Neural crest cell (in vitro differentiated cells): ENCODE data around the gene AP3M1. TPM values are rescaled to one million over a fixed set of nuclear protein-coding genes. Genes with fewer than 3 reads are reported as not detected.
A peak's percentile ranks its signal among the peaks of the same experiment; 100 is the strongest.

ENCODE experiments used
- DNase-seq: peaks from one replicate; pipeline ENCODE4 v3.0.0; 2021; ENCODE audit warnings: low read depth, mixed read lengths, low spot score
- H3K27ac Mint-ChIP-seq: one replicate; pipeline ENCODE4 v1.8.0; 2021; ENCODE audit warnings: mild to moderate bottlenecking, mixed read lengths; ENCODE audit not compliant: unreplicated experiment
- H3K27me3 Mint-ChIP-seq: 2 replicates; pipeline ENCODE4 v1.8.0; 2021; ENCODE audit warnings: low read depth, mild to moderate bottlenecking, mixed read lengths
- H3K36me3 Mint-ChIP-seq: 2 replicates; pipeline ENCODE4 v1.8.0; 2021; ENCODE audit warnings: low read depth, mild to moderate bottlenecking, mixed read lengths
- H3K4me1 Mint-ChIP-seq: 2 replicates; pipeline ENCODE4 v1.8.0; 2021; ENCODE audit warnings: mixed read lengths
- H3K4me3 Mint-ChIP-seq: one replicate; pipeline ENCODE4 v1.8.0; 2021; ENCODE audit warnings: mild to moderate bottlenecking, mixed read lengths
- H3K9me3 Mint-ChIP-seq: 2 replicates; pipeline ENCODE4 v1.8.0; 2021; ENCODE audit warnings: mixed read lengths
- total RNA-seq: library from RNA; stranded (reverse); gene quantifications from 2 replicates; pipeline ENCODE4 v1.2.1, GENCODE V29; 2021
- TF ChIP-seq, protein P1 (sequence below): fragments of 200-600 bp; sonication (generic); conservative IDR thresholded peaks from 2 replicates; pipeline ENCODE4 v1.5.0; 2021; ENCODE audit warnings: antibody characterized with exemption, mild to moderate bottlenecking

The AP3M1 gene
- total RNA-seq, 1 donor from 2014 or later: 69.5 TPM

- peak overlapping the region; percentile 97 for H3K4me3 Mint-ChIP-seq
- H3K27ac Mint-ChIP-seq: peak overlapping the region; percentile 98
- peaks cover 13% of the 10 kb centered on the region for H3K4me1 Mint-ChIP-seq
- H3K9me3 Mint-ChIP-seq: no peaks in the 10 kb centered on the region
- no peaks in the 10 kb centered on the region for H3K36me3 Mint-ChIP-seq
- no peaks in the 10 kb centered on the region for H3K27me3 Mint-ChIP-seq
- TF ChIP-seq, protein P1, sequence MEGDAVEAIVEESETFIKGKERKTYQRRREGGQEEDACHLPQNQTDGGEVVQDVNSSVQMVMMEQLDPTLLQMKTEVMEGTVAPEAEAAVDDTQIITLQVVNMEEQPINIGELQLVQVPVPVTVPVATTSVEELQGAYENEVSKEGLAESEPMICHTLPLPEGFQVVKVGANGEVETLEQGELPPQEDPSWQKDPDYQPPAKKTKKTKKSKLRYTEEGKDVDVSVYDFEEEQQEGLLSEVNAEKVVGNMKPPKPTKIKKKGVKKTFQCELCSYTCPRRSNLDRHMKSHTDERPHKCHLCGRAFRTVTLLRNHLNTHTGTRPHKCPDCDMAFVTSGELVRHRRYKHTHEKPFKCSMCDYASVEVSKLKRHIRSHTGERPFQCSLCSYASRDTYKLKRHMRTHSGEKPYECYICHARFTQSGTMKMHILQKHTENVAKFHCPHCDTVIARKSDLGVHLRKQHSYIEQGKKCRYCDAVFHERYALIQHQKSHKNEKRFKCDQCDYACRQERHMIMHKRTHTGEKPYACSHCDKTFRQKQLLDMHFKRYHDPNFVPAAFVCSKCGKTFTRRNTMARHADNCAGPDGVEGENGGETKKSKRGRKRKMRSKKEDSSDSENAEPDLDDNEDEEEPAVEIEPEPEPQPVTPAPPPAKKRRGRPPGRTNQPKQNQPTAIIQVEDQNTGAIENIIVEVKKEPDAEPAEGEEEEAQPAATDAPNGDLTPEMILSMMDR: no peak
- DNase-seq: no peak
Observed at GRCh38 chr10:74177140-74177677, 26.6 kb upstream of the AP3M1 start.

- Mint-ChIP-seq H3K9me3 (no peaks in the 10 kb centered on the region), H3K27ac (peak overlapping the region; percentile 98), H3K36me3 (no peaks in the 10 kb centered on the region), H3K4me3 (peak overlapping the region; percentile 97), H3K27me3 (no peaks in the 10 kb centered on the region), H3K4me1 (peaks cover 13% of the 10 kb centered on the region)
- TF ChIP-seq, protein P1: no peak
- DNase-seq: peak; percentile 82
Observed at GRCh38 chr10:74176380-74177139, 25.9 kb upstream of the AP3M1 start.

GRCh38 chr10:74175510-74176379 lies 25.1 kb upstream of the AP3M1 start:
- H3K27me3 Mint-ChIP-seq: no peaks in the 10 kb centered on the region
- H3K4me1 Mint-ChIP-seq: peaks cover 13% of the 10 kb centered on the region
- H3K9me3 Mint-ChIP-seq: no peaks in the 10 kb centered on the region
- TF ChIP-seq, protein P1: no peak
- DNase-seq: no peak
- H3K36me3 Mint-ChIP-seq: no peaks in the 10 kb centered on the region
- H3K4me3 Mint-ChIP-seq: peak overlapping the region; percentile 97
- peak overlapping the region; percentile 98 for H3K27ac Mint-ChIP-seq

DNA sequence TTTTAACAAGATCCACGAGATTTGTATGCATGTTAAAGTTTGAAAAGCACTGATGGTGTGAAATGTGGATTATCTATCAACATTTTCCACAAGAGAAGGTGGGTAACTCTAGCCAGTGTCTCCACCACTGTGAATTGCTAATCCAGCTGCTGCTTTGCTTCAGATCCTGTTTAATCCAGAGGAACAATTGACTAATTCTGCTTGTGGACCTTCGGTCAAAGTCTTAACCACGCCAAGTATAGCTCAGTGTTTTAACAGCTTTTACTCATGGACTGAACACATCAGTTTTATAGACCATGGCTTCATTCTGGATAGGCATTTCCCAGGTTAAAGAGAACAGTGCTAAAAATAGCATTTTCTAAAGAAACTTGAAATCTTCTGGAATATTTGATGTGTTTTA lies 23.9 kb upstream of the AP3M1 start:
- Mint-ChIP-seq H3K27ac (no peak overlapping the region), H3K4me3 (peak overlapping the region; percentile 73), H3K27me3 (no peaks in the 10 kb centered on the region), H3K36me3 (no peaks in the 10 kb centered on the region), H3K4me1 (peaks cover 13% of the 10 kb centered on the region), H3K9me3 (no peaks in the 10 kb centered on the region)
- DNase-seq: no peak
- TF ChIP-seq, protein P1: no peak

DNA sequence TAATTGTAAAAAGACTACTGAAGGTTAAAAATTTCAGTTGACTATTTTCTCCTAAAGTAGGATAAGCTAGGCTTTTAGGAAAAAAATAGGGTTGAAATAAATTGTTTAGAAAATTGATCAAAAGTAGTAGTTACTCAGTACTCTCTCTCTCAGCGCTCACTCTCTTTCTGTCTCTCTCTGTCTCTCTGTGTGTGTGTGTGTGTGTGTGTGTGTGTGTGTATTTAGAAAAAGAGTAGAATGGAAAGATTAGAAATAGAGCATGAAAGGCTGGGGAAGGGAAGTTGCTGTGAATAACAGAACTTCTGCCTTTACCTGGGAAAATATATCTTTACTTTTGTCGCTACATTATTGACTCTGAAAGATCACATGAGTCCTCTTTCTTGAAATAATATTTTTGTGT lies 21.0 kb upstream of the AP3M1 start:
- no peak for DNase-seq
- H3K27me3 Mint-ChIP-seq: no peaks in the 10 kb centered on the region
- H3K4me1 Mint-ChIP-seq: peaks cover 8% of the 10 kb centered on the region
- peak overlapping the region; percentile 53 for H3K27ac Mint-ChIP-seq
- H3K4me3 Mint-ChIP-seq: no peak overlapping the region
- TF ChIP-seq, protein P1: no peak
- H3K36me3 Mint-ChIP-seq: no peaks in the 10 kb centered on the region
- H3K9me3 Mint-ChIP-seq: no peaks in the 10 kb centered on the region
